HepG2 (cell line): ENCODE data around the gene OR6C75.
"Not testable (repeated sequence)": the region's sequence is repeated elsewhere in the genome, so short reads cannot be mapped to it uniquely, and the experiment has no call there.

Experiments used
- ATF3 ChIP-seq: sonication (generic); formaldehyde crosslinking; IDR thresholded peaks from 2 replicates; pipeline ENCODE4 v1.4.0; 2020; ENCODE audit warnings: missing genetic modification reagents
- RBM22 ChIP-seq: fragments of 200-400 bp; formaldehyde crosslinking; optimal IDR thresholded peaks from 2 replicates; pipeline ENCODE3; 2017; ENCODE audit warnings: mild to moderate bottlenecking, low read length, moderate library complexity
- ZBTB7A ChIP-seq: sonication (generic); formaldehyde crosslinking; IDR thresholded peaks from 2 replicates; pipeline ENCODE4 v1.8.0; 2022; ENCODE audit warnings: mild to moderate bottlenecking, missing genetic modification reagents
- TF ChIP-seq, protein P1 (sequence below): IDR thresholded peaks from 2 replicates; pipeline ENCODE4 v1.6.1; 2016; ENCODE audit warnings: low read depth, missing genetic modification reagents, missing compliant biosample characterization

DNA sequence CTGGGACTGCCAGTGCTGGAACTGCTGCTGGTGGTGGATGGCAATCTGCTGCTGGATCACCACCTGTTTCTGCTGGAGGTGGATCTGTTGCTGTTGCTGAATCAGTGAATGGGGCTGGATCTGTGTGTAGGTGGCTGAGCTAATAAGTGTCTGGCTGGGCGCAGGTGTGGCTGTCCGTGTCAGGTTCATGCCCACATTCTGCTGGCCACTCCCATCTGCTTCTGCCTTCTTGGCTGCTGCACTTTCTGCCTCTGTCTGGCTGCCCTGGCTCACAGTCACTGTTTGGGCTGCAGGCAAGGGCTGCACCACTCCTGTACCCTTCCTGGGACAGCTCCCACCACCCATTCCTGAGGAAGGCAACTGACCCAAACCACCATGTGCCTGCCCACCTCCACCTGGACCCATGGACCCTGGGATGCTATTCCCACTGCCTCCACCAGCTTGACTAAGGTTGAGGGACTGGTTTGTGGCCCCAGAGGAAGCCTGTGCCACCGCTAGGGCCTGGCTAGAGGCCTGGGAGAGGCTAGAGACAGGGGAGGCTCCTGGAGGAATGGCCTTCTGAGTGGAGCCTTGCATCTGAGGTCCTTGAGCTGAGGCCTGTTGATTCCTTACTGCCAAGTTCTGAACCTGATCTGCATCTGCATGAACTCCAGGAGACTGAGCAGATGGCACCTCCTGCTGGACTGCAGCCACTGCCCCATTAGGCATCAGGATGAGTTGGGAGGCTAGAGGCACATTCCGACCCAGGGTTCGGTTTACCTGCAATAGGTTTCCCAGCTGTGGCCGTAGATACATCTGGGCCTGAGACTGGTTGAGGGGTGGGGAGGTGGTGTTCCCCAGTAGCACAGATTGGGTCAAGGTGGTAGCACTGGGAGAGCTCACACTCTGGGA lies 51.0 kb downstream of the OR6C75 start:
- TF ChIP-seq ZBTB7A (CRISPR knock-in tag); ATF3 (CRISPR knock-in tag); RBM22: not testable (repeated sequence)
- TF ChIP-seq, protein P1, sequence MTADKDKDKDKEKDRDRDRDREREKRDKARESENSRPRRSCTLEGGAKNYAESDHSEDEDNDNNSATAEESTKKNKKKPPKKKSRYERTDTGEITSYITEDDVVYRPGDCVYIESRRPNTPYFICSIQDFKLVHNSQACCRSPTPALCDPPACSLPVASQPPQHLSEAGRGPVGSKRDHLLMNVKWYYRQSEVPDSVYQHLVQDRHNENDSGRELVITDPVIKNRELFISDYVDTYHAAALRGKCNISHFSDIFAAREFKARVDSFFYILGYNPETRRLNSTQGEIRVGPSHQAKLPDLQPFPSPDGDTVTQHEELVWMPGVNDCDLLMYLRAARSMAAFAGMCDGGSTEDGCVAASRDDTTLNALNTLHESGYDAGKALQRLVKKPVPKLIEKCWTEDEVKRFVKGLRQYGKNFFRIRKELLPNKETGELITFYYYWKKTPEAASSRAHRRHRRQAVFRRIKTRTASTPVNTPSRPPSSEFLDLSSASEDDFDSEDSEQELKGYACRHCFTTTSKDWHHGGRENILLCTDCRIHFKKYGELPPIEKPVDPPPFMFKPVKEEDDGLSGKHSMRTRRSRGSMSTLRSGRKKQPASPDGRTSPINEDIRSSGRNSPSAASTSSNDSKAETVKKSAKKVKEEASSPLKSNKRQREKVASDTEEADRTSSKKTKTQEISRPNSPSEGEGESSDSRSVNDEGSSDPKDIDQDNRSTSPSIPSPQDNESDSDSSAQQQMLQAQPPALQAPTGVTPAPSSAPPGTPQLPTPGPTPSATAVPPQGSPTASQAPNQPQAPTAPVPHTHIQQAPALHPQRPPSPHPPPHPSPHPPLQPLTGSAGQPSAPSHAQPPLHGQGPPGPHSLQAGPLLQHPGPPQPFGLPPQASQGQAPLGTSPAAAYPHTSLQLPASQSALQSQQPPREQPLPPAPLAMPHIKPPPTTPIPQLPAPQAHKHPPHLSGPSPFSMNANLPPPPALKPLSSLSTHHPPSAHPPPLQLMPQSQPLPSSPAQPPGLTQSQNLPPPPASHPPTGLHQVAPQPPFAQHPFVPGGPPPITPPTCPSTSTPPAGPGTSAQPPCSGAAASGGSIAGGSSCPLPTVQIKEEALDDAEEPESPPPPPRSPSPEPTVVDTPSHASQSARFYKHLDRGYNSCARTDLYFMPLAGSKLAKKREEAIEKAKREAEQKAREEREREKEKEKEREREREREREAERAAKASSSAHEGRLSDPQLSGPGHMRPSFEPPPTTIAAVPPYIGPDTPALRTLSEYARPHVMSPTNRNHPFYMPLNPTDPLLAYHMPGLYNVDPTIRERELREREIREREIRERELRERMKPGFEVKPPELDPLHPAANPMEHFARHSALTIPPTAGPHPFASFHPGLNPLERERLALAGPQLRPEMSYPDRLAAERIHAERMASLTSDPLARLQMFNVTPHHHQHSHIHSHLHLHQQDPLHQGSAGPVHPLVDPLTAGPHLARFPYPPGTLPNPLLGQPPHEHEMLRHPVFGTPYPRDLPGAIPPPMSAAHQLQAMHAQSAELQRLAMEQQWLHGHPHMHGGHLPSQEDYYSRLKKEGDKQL (CRISPR knock-in tag) = not testable (repeated sequence)
